OCI-LY7 (cell line): ENCODE measurements around the gene TAF13. TPM values are rescaled to one million over a fixed set of nuclear protein-coding genes. Genes with fewer than 3 reads are reported as not detected.
"Not testable (repeated sequence)": the region's sequence is repeated elsewhere in the genome, so short reads cannot be mapped to it uniquely, and the experiment has no call there.

ENCODE experiments used
- BruUV-seq: library from RNA; stranded (reverse); fragments of 400-500 nt; replicated peaks from 2 replicates; lab custom pipeline; 2021; lab: Mats Ljungman, UMichigan
- CTCF ChIA-PET: fragments of 300-600 bp; sonication (Branson Sonifier 250); formaldehyde crosslinking; loops from one replicate; lab custom pipeline; 2022; ENCODE audit warnings: antibody characterized with exemption; ENCODE audit not compliant: unreplicated experiment; lab: Charles Lee
- POLR2A ChIA-PET: fragments of 300-600 bp; sonication (Branson Sonifier 250); formaldehyde crosslinking; loops from one replicate; lab custom pipeline; 2022; ENCODE audit warnings: antibody characterized with exemption; lab: Charles Lee
- DNase-seq: peaks from one replicate; pipeline ENCODE4 v3.0.0-alpha.2; 2015; ENCODE audit warnings: low spot score
- H2AFZ ChIP-seq: fragments of 200-600 bp; sonication (generic), shearing (Covaris generic); 2 replicates; pipeline ENCODE4 v1.6.1; 2014; ENCODE audit warnings: mild to moderate bottlenecking, antibody characterized with exemption, low read length, moderate library complexity
- H3K27ac ChIP-seq: fragments of 200-600 bp; sonication (generic); 2 replicates; pipeline ENCODE4 v1.5.1; 2014; ENCODE audit warnings: mixed run types, low read depth, mild to moderate bottlenecking, moderate library complexity, low read length, inconsistent platforms; ENCODE audit not compliant: poor library complexity, severe bottlenecking
- H3K36me3 ChIP-seq: fragments of 200-600 bp; sonication (generic); 2 replicates; pipeline ENCODE4 v1.6.1; 2014; ENCODE audit warnings: mild to moderate bottlenecking, antibody characterized with exemption, low read length, moderate library complexity, mixed read lengths; ENCODE audit not compliant: insufficient read depth
- H3K4me1 ChIP-seq: fragments of 200-600 bp; sonication (generic); 2 replicates; pipeline ENCODE4 v1.5.1; 2014; ENCODE audit warnings: mild to moderate bottlenecking, low read length; ENCODE audit not compliant: insufficient read depth, poor library complexity, severe bottlenecking
- H3K4me2 ChIP-seq: fragments of 200-600 bp; sonication (generic); 2 replicates; pipeline ENCODE4 v1.6.1; 2014; ENCODE audit warnings: mild to moderate bottlenecking, low read length
- H3K4me3 ChIP-seq: fragments of 200-600 bp; sonication (generic); 2 replicates; pipeline ENCODE4 v1.5.1; 2014; ENCODE audit warnings: mild to moderate bottlenecking, low read depth, low read length; ENCODE audit not compliant: poor library complexity, severe bottlenecking
- H3K79me2 ChIP-seq: fragments of 200-600 bp; sonication (generic); 2 replicates; pipeline ENCODE4 v1.6.1; 2016; ENCODE audit warnings: low read depth, mild to moderate bottlenecking, low read length, moderate library complexity, mixed read lengths; ENCODE audit not compliant: insufficient read depth
- H3K9me2 ChIP-seq: fragments of 200-600 bp; sonication (generic); 2 replicates; pipeline ENCODE4 v1.6.1; 2016; ENCODE audit warnings: mild to moderate bottlenecking, low read length, mixed read lengths; ENCODE audit not compliant: insufficient read depth
- H3K9me3 ChIP-seq: fragments of 200-600 bp; sonication (generic); 2 replicates; pipeline ENCODE4 v1.6.1; 2014; ENCODE audit warnings: mild to moderate bottlenecking, mixed run types, low read length, mixed read lengths
- H4K20me1 ChIP-seq: fragments of 200-600 bp; sonication (generic); 2 replicates; pipeline ENCODE4 v1.6.1; 2014; ENCODE audit warnings: mild to moderate bottlenecking, antibody characterized with exemption, low read length, moderate library complexity, mixed read lengths; ENCODE audit not compliant: insufficient read depth
- EZH2phosphoT487 ChIP-seq: fragments of 200-600 bp; sonication (generic); IDR thresholded peaks from 2 replicates; pipeline ENCODE4 v1.6.1; 2018; ENCODE audit warnings: low read depth, borderline replicate concordance, mild to moderate bottlenecking, mixed run types, antibody characterized with exemption, low read length, moderate library complexity, mixed read lengths
- intact Hi-C: fragments of 100-400 bp; cut with micrococcal nuclease; formaldehyde crosslinking; loops from one replicate; pipeline ENCODE4 v1.10.0; 2022; ENCODE audit not compliant: unreplicated experiment
- total RNA-seq, 2 experiments: library from RNA; depleted of rRNA in 1 of 2; stranded (reverse); fragments of >200 nt in 1 of 2; shearing (Covaris generic) in 1 of 2; gene quantifications; 2 replicates each; pipeline ENCODE4 v1.2.3, GENCODE V29; 2014 to 2022
- TF ChIP-seq, protein P1 (sequence below): fragments of 200-600 bp; sonication (generic); conservative IDR thresholded peaks from 2 replicates; pipeline ENCODE4 v1.5.1; 2014; ENCODE audit warnings: mild to moderate bottlenecking, antibody characterized with exemption, low read length, moderate library complexity, mixed read lengths

TAF13 gene
- total RNA-seq, 2 experiments from 2014 or later: 8.3 to 27.2 TPM

GRCh38 chr1:109056064-109056463 is 19.7 kb downstream of the TAF13 start:
- POLR2A ChIA-PET: no interaction called here
- Histone ChIP-seq H3K36me3 (no peaks in the 10 kb centered on the region), H3K9me2 (no peaks in the 10 kb centered on the region), H2AFZ (no peak overlapping the region), H4K20me1 (no peaks in the 10 kb centered on the region), H3K4me3 (no peak overlapping the region), H3K27ac (no peak overlapping the region), H3K79me2 (no peaks in the 10 kb centered on the region), H3K4me2 (no peak overlapping the region), H3K9me3 (no peaks in the 10 kb centered on the region), H3K4me1 (no peaks in the 10 kb centered on the region)
- no peak for DNase-seq
- CTCF ChIA-PET: no interaction called here
- TF ChIP-seq EZH2phosphoT487: no peak
- TF ChIP-seq, protein P1, sequence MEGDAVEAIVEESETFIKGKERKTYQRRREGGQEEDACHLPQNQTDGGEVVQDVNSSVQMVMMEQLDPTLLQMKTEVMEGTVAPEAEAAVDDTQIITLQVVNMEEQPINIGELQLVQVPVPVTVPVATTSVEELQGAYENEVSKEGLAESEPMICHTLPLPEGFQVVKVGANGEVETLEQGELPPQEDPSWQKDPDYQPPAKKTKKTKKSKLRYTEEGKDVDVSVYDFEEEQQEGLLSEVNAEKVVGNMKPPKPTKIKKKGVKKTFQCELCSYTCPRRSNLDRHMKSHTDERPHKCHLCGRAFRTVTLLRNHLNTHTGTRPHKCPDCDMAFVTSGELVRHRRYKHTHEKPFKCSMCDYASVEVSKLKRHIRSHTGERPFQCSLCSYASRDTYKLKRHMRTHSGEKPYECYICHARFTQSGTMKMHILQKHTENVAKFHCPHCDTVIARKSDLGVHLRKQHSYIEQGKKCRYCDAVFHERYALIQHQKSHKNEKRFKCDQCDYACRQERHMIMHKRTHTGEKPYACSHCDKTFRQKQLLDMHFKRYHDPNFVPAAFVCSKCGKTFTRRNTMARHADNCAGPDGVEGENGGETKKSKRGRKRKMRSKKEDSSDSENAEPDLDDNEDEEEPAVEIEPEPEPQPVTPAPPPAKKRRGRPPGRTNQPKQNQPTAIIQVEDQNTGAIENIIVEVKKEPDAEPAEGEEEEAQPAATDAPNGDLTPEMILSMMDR: no peak
- intact Hi-C loops: no loop called here
- no TSS peak for BruUV-seq

- H3K9me2 ChIP-seq, H3K4me1 ChIP-seq, H3K4me3 ChIP-seq, H3K27ac ChIP-seq, H4K20me1 ChIP-seq, H3K79me2 ChIP-seq, H3K36me3 ChIP-seq, CTCF ChIA-PET, intact Hi-C loops, H3K9me3 ChIP-seq, DNase-seq, H2AFZ ChIP-seq, BruUV-seq, H3K4me2 ChIP-seq: not testable (repeated sequence)
- POLR2A ChIA-PET: interaction anchor here (0.6 kb wide), 1 partner anchor 131 kb away, joined by 14 read pairs; no protein-coding TSS in a partner anchor
Observed at GRCh38 chr1:109052145-109052544, 23.7 kb downstream of the TAF13 start.

DNA sequence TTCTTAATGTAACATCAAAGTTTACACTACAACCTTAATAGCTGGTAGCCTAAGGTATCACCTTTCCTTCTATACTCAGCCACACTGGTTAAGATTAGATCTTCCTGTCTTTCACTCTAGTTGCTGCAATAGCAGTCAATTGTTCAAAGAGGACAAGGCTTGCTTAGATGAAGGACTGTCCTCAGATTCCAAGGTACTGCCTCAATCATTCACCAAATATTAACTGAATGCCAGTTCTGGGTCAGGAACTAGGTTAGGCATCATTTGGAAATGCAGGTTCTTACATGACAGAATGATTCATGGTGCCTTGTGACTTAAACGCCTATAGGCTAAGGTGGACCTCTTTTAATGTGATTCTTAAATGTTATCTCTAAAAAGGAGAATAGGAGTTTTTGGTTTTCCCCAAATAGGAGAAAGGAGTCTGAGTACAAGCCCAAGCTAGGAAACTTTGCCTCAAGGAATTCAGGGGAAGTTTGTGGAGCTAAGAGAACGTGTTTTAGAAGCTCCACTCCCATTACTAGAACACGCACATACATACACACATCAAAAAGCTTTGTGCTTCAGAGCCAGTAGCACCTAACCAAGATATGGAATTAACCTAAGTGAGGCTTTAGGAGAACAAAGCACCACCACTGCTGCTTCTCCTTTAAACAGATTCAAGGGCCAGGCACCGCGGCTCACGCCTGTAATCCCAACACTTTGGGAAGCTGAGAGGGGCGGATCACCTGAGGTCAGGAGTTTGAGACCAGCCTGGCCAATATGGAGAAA is 25.4 kb downstream of the TAF13 start:
- CTCF ChIA-PET: no interaction called here
- H2AFZ ChIP-seq: no peak overlapping the region
- no peaks in the 10 kb centered on the region for H4K20me1 ChIP-seq
- DNase-seq: no peak
- no peak overlapping the region for H3K27ac ChIP-seq
- no TSS peak for BruUV-seq
- TF ChIP-seq, protein P1: no peak
- TF ChIP-seq EZH2phosphoT487: no peak
- H3K4me1 ChIP-seq: no peaks in the 10 kb centered on the region
- no peaks in the 10 kb centered on the region for H3K9me2 ChIP-seq
- no peak overlapping the region for H3K4me2 ChIP-seq
- no peaks in the 10 kb centered on the region for H3K36me3 ChIP-seq
- no peaks in the 10 kb centered on the region for H3K79me2 ChIP-seq
- POLR2A ChIA-PET: interaction anchor here (0.6 kb wide), 1 partner anchor 12 kb away, joined by 6 read pairs; no protein-coding TSS in a partner anchor
- no peaks in the 10 kb centered on the region for H3K9me3 ChIP-seq
- intact Hi-C loops: no loop called here
- no peak overlapping the region for H3K4me3 ChIP-seq
